ENCODE results near the gene NEK11. TPM values are rescaled to one million over a fixed set of nuclear protein-coding genes. Genes with fewer than 3 reads are reported as not detected.

NEK11 gene
- total RNA-seq, 1 experiment from 2014 or later: 9.5 TPM

DNA sequence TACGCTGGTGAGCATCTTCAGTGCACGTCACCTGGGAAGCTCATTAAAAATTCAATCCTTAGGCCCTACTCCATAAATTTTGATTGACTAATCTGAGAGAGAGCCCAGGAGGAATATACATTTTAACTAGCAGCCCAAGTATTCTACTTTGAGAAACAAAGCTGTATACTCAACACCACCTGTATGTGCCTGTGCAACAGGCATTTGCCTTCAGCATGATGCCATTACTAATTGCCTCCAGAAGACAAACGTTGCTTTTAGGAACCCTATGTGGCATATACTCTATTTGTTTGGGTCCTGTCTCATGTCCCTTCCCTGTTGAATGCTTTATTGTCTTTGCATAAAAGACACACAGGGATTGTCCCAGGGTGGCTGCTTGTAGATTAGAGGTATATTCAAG, 7.7 kb upstream of the NEK11 start:
- H3K4me1 ChIP-seq (ENCODE audit: control insufficient read depth, insufficient read depth, low read length): no peaks in the 10 kb centered on the region
- DNase-seq (ENCODE audit: low read depth, low spot score): no peak
- intact Hi-C loops (cut with micrococcal nuclease; ENCODE audit: unreplicated experiment) (no loop called here), in situ Hi-C loops (cut with HindIII; ENCODE audit: low pct_unique_long_range_greater_than_20kb, low sequenced_read_pairs) (no loop called here)
- H3K9me3 ChIP-seq (ENCODE audit: control insufficient read depth, insufficient read depth, low read depth, low read length): no peaks in the 10 kb centered on the region
- ChIA-PET POLR2A (no interaction called here), CTCF (no interaction called here)
- TF ChIP-seq TCF7L2 (IDR thresholded peaks at IDR 0.05; ENCODE audit: low read depth, low read length) (no peak), SIN3A (IDR thresholded peaks at IDR 0.05; ENCODE audit: borderline replicate concordance, insufficient read depth, low read depth, low read length) (no peak), POLR2AphosphoS5 (IDR thresholded peaks at IDR 0.05; ENCODE audit: low read depth, low read length) (no peak)
- TF ChIP-seq, protein P1, sequence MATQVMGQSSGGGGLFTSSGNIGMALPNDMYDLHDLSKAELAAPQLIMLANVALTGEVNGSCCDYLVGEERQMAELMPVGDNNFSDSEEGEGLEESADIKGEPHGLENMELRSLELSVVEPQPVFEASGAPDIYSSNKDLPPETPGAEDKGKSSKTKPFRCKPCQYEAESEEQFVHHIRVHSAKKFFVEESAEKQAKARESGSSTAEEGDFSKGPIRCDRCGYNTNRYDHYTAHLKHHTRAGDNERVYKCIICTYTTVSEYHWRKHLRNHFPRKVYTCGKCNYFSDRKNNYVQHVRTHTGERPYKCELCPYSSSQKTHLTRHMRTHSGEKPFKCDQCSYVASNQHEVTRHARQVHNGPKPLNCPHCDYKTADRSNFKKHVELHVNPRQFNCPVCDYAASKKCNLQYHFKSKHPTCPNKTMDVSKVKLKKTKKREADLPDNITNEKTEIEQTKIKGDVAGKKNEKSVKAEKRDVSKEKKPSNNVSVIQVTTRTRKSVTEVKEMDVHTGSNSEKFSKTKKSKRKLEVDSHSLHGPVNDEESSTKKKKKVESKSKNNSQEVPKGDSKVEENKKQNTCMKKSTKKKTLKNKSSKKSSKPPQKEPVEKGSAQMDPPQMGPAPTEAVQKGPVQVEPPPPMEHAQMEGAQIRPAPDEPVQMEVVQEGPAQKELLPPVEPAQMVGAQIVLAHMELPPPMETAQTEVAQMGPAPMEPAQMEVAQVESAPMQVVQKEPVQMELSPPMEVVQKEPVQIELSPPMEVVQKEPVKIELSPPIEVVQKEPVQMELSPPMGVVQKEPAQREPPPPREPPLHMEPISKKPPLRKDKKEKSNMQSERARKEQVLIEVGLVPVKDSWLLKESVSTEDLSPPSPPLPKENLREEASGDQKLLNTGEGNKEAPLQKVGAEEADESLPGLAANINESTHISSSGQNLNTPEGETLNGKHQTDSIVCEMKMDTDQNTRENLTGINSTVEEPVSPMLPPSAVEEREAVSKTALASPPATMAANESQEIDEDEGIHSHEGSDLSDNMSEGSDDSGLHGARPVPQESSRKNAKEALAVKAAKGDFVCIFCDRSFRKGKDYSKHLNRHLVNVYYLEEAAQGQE (IDR thresholded peaks at IDR 0.05; ENCODE audit: insufficient read depth in 1 of 2, low read depth in 2 of 2, low read length in 1 of 2): no peak
- TF ChIP-seq, protein P2, sequence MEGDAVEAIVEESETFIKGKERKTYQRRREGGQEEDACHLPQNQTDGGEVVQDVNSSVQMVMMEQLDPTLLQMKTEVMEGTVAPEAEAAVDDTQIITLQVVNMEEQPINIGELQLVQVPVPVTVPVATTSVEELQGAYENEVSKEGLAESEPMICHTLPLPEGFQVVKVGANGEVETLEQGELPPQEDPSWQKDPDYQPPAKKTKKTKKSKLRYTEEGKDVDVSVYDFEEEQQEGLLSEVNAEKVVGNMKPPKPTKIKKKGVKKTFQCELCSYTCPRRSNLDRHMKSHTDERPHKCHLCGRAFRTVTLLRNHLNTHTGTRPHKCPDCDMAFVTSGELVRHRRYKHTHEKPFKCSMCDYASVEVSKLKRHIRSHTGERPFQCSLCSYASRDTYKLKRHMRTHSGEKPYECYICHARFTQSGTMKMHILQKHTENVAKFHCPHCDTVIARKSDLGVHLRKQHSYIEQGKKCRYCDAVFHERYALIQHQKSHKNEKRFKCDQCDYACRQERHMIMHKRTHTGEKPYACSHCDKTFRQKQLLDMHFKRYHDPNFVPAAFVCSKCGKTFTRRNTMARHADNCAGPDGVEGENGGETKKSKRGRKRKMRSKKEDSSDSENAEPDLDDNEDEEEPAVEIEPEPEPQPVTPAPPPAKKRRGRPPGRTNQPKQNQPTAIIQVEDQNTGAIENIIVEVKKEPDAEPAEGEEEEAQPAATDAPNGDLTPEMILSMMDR (IDR thresholded peaks at IDR 0.05): no peak
- ATAC-seq: no peak
- H3K4me3 ChIP-seq (ENCODE audit: low read depth in 2 of 2, low read length in 2 of 2): no peak overlapping the region
- H3K27me3 ChIP-seq (ENCODE audit: control insufficient read depth, insufficient read depth, low read length): no peaks in the 10 kb centered on the region
- no peak overlapping the region for H3K27ac ChIP-seq (ENCODE audit: low read length)
- H3K36me3 ChIP-seq (ENCODE audit: control insufficient read depth, insufficient read depth, low read length): peaks cover 11% of the 10 kb centered on the region
- BruUV-seq (replicated peaks): no TSS peak

DNA sequence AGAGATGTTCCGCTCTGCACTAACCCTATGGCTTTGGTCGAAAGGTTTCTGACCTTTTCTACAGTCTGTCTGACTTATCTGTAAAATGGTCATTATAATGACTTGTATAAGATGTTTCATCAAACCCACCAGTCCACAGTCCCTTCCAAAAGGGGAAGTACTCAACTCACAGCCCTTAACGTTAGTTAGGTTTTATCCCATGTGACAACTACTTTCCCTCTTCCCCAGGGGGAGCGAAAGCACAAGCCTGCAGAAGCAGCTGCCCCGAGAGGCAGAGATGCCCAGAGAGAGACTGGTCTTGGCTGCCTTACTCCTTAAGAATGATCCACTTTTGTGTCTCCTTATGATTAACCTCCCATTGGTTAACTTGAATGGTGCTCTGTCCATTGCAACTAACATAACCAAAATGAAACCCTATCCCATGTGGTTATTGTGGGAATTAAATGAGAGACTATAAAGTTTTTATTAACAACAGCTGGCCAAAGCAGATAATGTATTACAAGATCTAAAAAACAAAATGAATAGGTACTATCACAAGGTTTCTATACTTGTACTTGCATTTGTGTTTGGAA, 6.5 kb upstream of the NEK11 start:
- in situ Hi-C loops (cut with HindIII; ENCODE audit: low pct_unique_long_range_greater_than_20kb, low sequenced_read_pairs): no loop called here
- Histone ChIP-seq H3K36me3 (ENCODE audit: control insufficient read depth, insufficient read depth, low read length) (peaks cover 6% of the 10 kb centered on the region), H3K4me1 (ENCODE audit: control insufficient read depth, insufficient read depth, low read length) (no peaks in the 10 kb centered on the region), H3K27ac (ENCODE audit: low read length) (no peak overlapping the region), H3K4me3 (ENCODE audit: low read depth in 2 of 2, low read length in 2 of 2) (no peak overlapping the region), H3K27me3 (ENCODE audit: control insufficient read depth, insufficient read depth, low read length) (no peaks in the 10 kb centered on the region), H3K9me3 (ENCODE audit: control insufficient read depth, insufficient read depth, low read depth, low read length) (no peaks in the 10 kb centered on the region)
- TF ChIP-seq POLR2AphosphoS5 (IDR thresholded peaks at IDR 0.05; ENCODE audit: low read depth, low read length) (no peak), SIN3A (IDR thresholded peaks at IDR 0.05; ENCODE audit: borderline replicate concordance, insufficient read depth, low read depth, low read length) (no peak), TCF7L2 (IDR thresholded peaks at IDR 0.05; ENCODE audit: low read depth, low read length) (no peak)
- TF ChIP-seq, protein P1 (IDR thresholded peaks at IDR 0.05; ENCODE audit: insufficient read depth in 1 of 2, low read depth in 2 of 2, low read length in 1 of 2): no peak
- TF ChIP-seq, protein P2 (IDR thresholded peaks at IDR 0.05): no peak
- ATAC-seq: no peak
- ChIA-PET POLR2A (interaction anchor here (0.6 kb wide), 1 partner anchor 8 kb away, joined by 7 read pairs; no protein-coding TSS in a partner anchor), CTCF (no interaction called here)
- DNase-seq (ENCODE audit: low read depth, low spot score): no peak
- no TSS peak for BruUV-seq (replicated peaks)
- intact Hi-C loops (cut with micrococcal nuclease; ENCODE audit: unreplicated experiment): no loop called here

Measured in Panc1 (cell line).